IMR-90 (cell line): ENCODE measurements around the gene CIDEC. TPM values are rescaled to one million over a fixed set of nuclear protein-coding genes. Genes with fewer than 3 reads are reported as not detected.

Experiments
- ATAC-seq: fragments of 200-7000 bp; cut with Tn5 transposase; 2 replicates; pipeline ENCODE4 v1.9.1; 2020; ENCODE audit warnings: low read depth, mild to moderate bottlenecking, moderate library complexity
- BruUV-seq: library from RNA; stranded (reverse); fragments of 400-500 nt; replicated peaks from 2 replicates; lab custom pipeline; 2021; lab: Mats Ljungman, UMichigan
- CTCF ChIA-PET: fragments of 300-600 bp; formaldehyde crosslinking; extraction: SDS; loops from one replicate; lab custom pipeline; 2021; ENCODE audit warnings: antibody characterized with exemption; lab: Yijun Ruan, JAX
- POLR2A ChIA-PET: fragments of 300-600 bp; sonication (Branson Sonifier 250); formaldehyde crosslinking; loops from one replicate; lab custom pipeline; 2022; ENCODE audit warnings: antibody characterized with exemption; ENCODE audit not compliant: unreplicated experiment; lab: Charles Lee
- DNase-seq: peaks from one replicate; pipeline ENCODE4 v3.0.0; 2013
- H2AFZ ChIP-seq: replicated peaks from 2 replicates; pipeline ENCODE3; 2013; ENCODE audit warnings: low read length, mild to moderate bottlenecking; ENCODE audit not compliant: poor library complexity
- H2AK5ac ChIP-seq: 2 replicates; pipeline ENCODE4 v1.6.1; 2013; ENCODE audit warnings: low read depth, low read length, inconsistent platforms
- H2AK9ac ChIP-seq: replicated peaks from 2 replicates; pipeline ENCODE3; 2013; ENCODE audit warnings: mild to moderate bottlenecking, low read depth, low read length, moderate library complexity; ENCODE audit not compliant: poor library complexity
- H2BK120ac ChIP-seq: 2 replicates; pipeline ENCODE4 v1.6.1; 2013; ENCODE audit warnings: low read depth, low read length, inconsistent platforms
- H2BK15ac ChIP-seq: 3 replicates; pipeline ENCODE4 v1.6.1; 2013; ENCODE audit warnings: low read depth, low read length, inconsistent platforms
- H2BK20ac ChIP-seq: 2 replicates; pipeline ENCODE4 v1.6.1; 2013; ENCODE audit warnings: low read depth, mild to moderate bottlenecking, inconsistent platforms, low read length, moderate library complexity
- H2BK5ac ChIP-seq: 2 replicates; pipeline ENCODE4 v1.6.1; 2013; ENCODE audit warnings: mild to moderate bottlenecking, low read depth, low read length, inconsistent platforms; ENCODE audit not compliant: poor library complexity, severe bottlenecking
- H3K14ac ChIP-seq: replicated peaks from 2 replicates; pipeline ENCODE4 v1.6.1; 2013; ENCODE audit warnings: low read depth, low read length, inconsistent platforms
- H3K18ac ChIP-seq: 2 replicates; pipeline ENCODE4 v1.6.1; 2013; ENCODE audit warnings: low read depth, low read length, control low read depth
- H3K23ac ChIP-seq: 2 replicates; pipeline ENCODE4 v1.6.1; 2013; ENCODE audit warnings: low read depth, low read length, inconsistent platforms
- H3K27ac ChIP-seq: 2 replicates; pipeline ENCODE4 v1.5.1; 2013; ENCODE audit warnings: mild to moderate bottlenecking, control low read depth, low read length; ENCODE audit not compliant: insufficient read depth
- H3K27me3 ChIP-seq: 2 replicates; pipeline ENCODE4 v1.6.1; 2013; ENCODE audit warnings: low read length; ENCODE audit not compliant: control insufficient read depth, insufficient read depth
- H3K36me3 ChIP-seq: 2 replicates; pipeline ENCODE4 v1.6.1; 2013; ENCODE audit warnings: low read length, mixed read lengths; ENCODE audit not compliant: control insufficient read depth, insufficient read depth
- H3K4ac ChIP-seq: 2 replicates; pipeline ENCODE4 v1.6.1; 2013; ENCODE audit warnings: low read depth, low read length, inconsistent platforms
- H3K4me1 ChIP-seq: 2 replicates; pipeline ENCODE4 v1.6.1; 2013; ENCODE audit warnings: low read length, mixed read lengths; ENCODE audit not compliant: control insufficient read depth, insufficient read depth
- H3K4me2 ChIP-seq: 2 replicates; pipeline ENCODE4 v1.6.1; 2013; ENCODE audit warnings: low read depth, mild to moderate bottlenecking, control low read depth, low read length, moderate library complexity
- H3K4me3 ChIP-seq: 2 replicates; pipeline ENCODE4 v1.5.1; 2013; ENCODE audit warnings: low read depth, mild to moderate bottlenecking, control low read depth, low read length, moderate library complexity; ENCODE audit not compliant: insufficient read depth
- H3K56ac ChIP-seq: 2 replicates; pipeline ENCODE4 v1.6.1; 2013; ENCODE audit warnings: low read length, inconsistent platforms; ENCODE audit not compliant: insufficient read depth; ENCODE audit errors: extremely low read depth
- H3K79me1 ChIP-seq, 2 experiments: 2 replicates each; pipeline ENCODE4 v1.6.1; 2013; ENCODE audit warnings: low read length in 2 of 2, inconsistent platforms in 1 of 2, low read depth in 1 of 2
- H3K9ac ChIP-seq: 2 replicates; pipeline ENCODE4 v1.6.1; 2013; ENCODE audit warnings: low read depth, low read length, control low read depth
- H3K9me1 ChIP-seq: 2 replicates; pipeline ENCODE4 v1.6.1; 2013; ENCODE audit warnings: low read length, inconsistent platforms; ENCODE audit not compliant: insufficient read depth
- H3K9me3 ChIP-seq: 2 replicates; pipeline ENCODE4 v1.6.1; 2013; ENCODE audit warnings: low read length; ENCODE audit not compliant: control insufficient read depth, insufficient read depth
- H4K20me1 ChIP-seq: 2 replicates; pipeline ENCODE4 v1.6.1; 2013; ENCODE audit warnings: low read length, inconsistent platforms; ENCODE audit not compliant: insufficient read depth
- H4K5ac ChIP-seq: 2 replicates; pipeline ENCODE4 v1.6.1; 2013; ENCODE audit warnings: mild to moderate bottlenecking, low read depth, low read length, control low read depth
- H4K8ac ChIP-seq, 2 experiments: 2 replicates each; pipeline ENCODE4 v1.6.1; 2013; ENCODE audit warnings: low read depth in 2 of 2, low read length in 2 of 2, control low read depth in 1 of 2, inconsistent platforms in 1 of 2
- H4K91ac ChIP-seq: 2 replicates; pipeline ENCODE4 v1.6.1; 2013; ENCODE audit warnings: low read depth, low read length, inconsistent platforms; ENCODE audit not compliant: insufficient read depth
- BHLHE40 ChIP-seq: fragments of 150-350 bp; IDR thresholded peaks from 2 replicates; pipeline ENCODE4 v1.6.1; 2016; ENCODE audit warnings: mild to moderate bottlenecking, low read depth, low read length
- CHD1 ChIP-seq: IDR thresholded peaks from 2 replicates; pipeline ENCODE4 v1.6.1; 2012; ENCODE audit warnings: low read depth, low read length, improper control_type of control experiment
- MAZ ChIP-seq: IDR thresholded peaks from 2 replicates; pipeline ENCODE4 v1.6.1; 2012; ENCODE audit warnings: low read depth, mild to moderate bottlenecking, low read length, improper control_type of control experiment, moderate library complexity, borderline replicate concordance
- MXI1 ChIP-seq: IDR thresholded peaks from 2 replicates; pipeline ENCODE4 v1.6.1; 2012; ENCODE audit warnings: low read depth, mild to moderate bottlenecking, low read length, moderate library complexity, borderline replicate concordance
- POLR2A ChIP-seq: IDR thresholded peaks from 2 replicates; pipeline ENCODE4 v1.6.1; 2012; ENCODE audit warnings: mild to moderate bottlenecking, low read depth, low read length
- RAD21 ChIP-seq: IDR thresholded peaks from 2 replicates; pipeline ENCODE4 v1.6.1; 2012; ENCODE audit warnings: low read length, improper control_type of control experiment
- RCOR1 ChIP-seq: IDR thresholded peaks from 2 replicates; pipeline ENCODE4 v1.6.1; 2012; ENCODE audit warnings: mild to moderate bottlenecking, low read length, improper control_type of control experiment; ENCODE audit not compliant: insufficient replicate concordance
- RFX5 ChIP-seq: IDR thresholded peaks from 2 replicates; pipeline ENCODE4 v1.8.0; 2012; ENCODE audit warnings: low read depth, mild to moderate bottlenecking, low read length, moderate library complexity
- USF2 ChIP-seq: fragments of 150-350 bp; IDR thresholded peaks from 2 replicates; pipeline ENCODE4 v1.6.1; 2017; ENCODE audit warnings: mild to moderate bottlenecking, antibody characterized with exemption, low read length, low read depth
- WGBS, 2 experiments: methylation state at CpG; one replicate each; pipeline versions ENCODE4 v1.1.5 to v1.1.7; 2013; ENCODE audit warnings: missing lambda C conversion rate in 2 of 2; ENCODE audit not compliant: insufficient read length in 1 of 2; ENCODE audit errors: extremely low coverage in 2 of 2; 5-methylcytosine and 5-hydroxymethylcytosine counted together
- dilution Hi-C: fragments of 300-500 bp; cut with HindIII; formaldehyde crosslinking; loops from one replicate; pipeline ENCODE4 v1.14.3; 2018; ENCODE audit warnings: low sequenced_read_pairs; ENCODE audit not compliant: unreplicated experiment
- in situ Hi-C: fragments of 300-500 bp; cut with MboI; formaldehyde crosslinking; loops from 3 replicates; pipeline ENCODE4 v1.14.3; 2019; ENCODE audit warnings: low sequenced_read_pairs, inconsistent platforms, mixed read lengths
- intact Hi-C: fragments of 100-400 bp; cut with micrococcal nuclease; formaldehyde crosslinking; loops from 2 replicates; pipeline ENCODE4 v1.10.0; 2022
- polyA plus RNA-seq, 3 experiments: library from polyadenylated mRNA; depleted of rRNA; stranded (reverse); fragments of >200 nt; gene quantifications; 2 replicates each; pipeline ENCODE4 v1.2.3, GENCODE V29; 2012; ENCODE audit warnings: low replicate concordance in 1 of 3
- total RNA-seq: library from RNA; depleted of rRNA; stranded (reverse); fragments of >200 nt; gene quantifications from 2 replicates; pipeline ENCODE4 v1.2.3, GENCODE V29; 2012

The CIDEC gene
- total and polyA plus RNA-seq, 2 of the 4 experiments (the other 2 are of a cell fraction) = 0.09 TPM; not detected in 1

GRCh38 chr3:9881441-9881840, 1.4 kb upstream of the CIDEC start:
- TF ChIP-seq RAD21 = no peak
- no peak for TF ChIP-seq USF2
- no peak for TF ChIP-seq BHLHE40
- TF ChIP-seq RCOR1 = no peak
- no peak for TF ChIP-seq CHD1
- no peak for TF ChIP-seq MXI1
- TF ChIP-seq MAZ = no peak
- TF ChIP-seq POLR2A = no peak
- TF ChIP-seq RFX5 = no peak
- Histone ChIP-seq H2BK120ac (no peak overlapping the region), H3K4ac (no peak overlapping the region), H3K56ac (no peak overlapping the region), H3K4me2 (no peak overlapping the region), H4K8ac (no peak overlapping the region), H2BK20ac (no peak overlapping the region), H3K4me3 (no peak overlapping the region), H2AK9ac (no peak overlapping the region), H2AFZ (no peak overlapping the region), H3K18ac (no peak overlapping the region), H2BK15ac (no peak overlapping the region), H3K79me1 (no peaks in the 10 kb centered on the region), H3K9me3 (no peaks in the 10 kb centered on the region), H3K27me3 (peaks cover 4% of the 10 kb centered on the region; the same call in 1 of the 2 replicates), H3K4me1 (peaks cover 6% of the 10 kb centered on the region), H4K20me1 (no peaks in the 10 kb centered on the region), H4K5ac (no peak overlapping the region), H3K36me3 (no peaks in the 10 kb centered on the region), H2BK5ac (no peak overlapping the region), H3K23ac (no peak overlapping the region), H3K9me1 (no peaks in the 10 kb centered on the region), H4K91ac (no peak overlapping the region), H3K27ac (no peak overlapping the region), H3K14ac (no peak overlapping the region), H3K9ac (no peak overlapping the region), H2AK5ac (no peak overlapping the region)
- dilution Hi-C loops (no loop called here), in situ Hi-C loops (no loop called here), intact Hi-C loops (no loop called here)
- no CpG with 5 or more reads among the region's 1 CpG for WGBS, 2 experiments
- no TSS peak for BruUV-seq
- ChIA-PET POLR2A (no interaction called here), CTCF (no interaction called here)
- ATAC-seq (no peak), DNase-seq (no peak)
